ENCODE data around the gene ELN. TPM values are rescaled to one million over a fixed set of nuclear protein-coding genes. Genes with fewer than 3 reads are reported as not detected.

Gene ELN
- total RNA-seq, 1 experiment from 2014 or later = 65.9 TPM

DNA sequence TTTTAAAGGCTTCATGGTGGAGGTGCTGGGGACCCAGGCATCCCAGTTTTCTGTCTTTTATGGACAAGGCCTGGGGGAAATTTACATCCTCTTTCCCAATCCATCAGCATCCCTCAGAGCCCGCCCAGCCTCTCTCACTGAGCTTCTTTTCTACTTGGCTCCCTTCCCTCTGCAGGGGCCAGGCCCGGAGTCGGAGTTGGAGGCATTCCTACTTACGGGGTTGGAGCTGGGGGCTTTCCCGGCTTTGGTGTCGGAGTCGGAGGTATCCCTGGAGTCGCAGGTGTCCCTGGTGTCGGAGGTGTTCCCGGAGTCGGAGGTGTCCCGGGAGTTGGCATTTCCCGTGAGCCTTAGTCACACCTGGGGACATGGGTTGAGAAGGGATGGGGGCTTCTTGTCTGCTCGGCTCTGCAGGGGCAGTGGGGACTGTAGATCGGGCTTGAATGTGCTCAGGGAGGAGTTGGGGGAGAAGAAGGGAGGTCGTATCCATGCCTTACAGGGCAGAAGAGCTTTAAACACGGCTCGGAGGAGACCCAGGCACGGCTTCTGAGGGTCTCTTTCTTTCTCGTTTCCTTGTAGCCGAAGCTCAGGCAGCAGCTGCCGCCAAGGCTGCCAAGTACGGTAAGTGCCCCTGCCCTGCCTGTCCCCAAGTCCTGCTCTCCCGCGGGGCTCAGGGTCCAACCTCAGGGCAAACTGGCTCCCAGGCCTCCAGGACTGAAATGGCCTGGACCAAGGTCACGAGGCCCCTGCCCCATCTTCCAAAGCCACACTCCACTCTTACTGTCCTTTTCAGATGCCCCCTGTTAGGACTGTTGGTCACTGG is 28.3 kb downstream of the ELN start:
- BruUV-seq (replicated peaks) = no TSS peak
- H3K9me3 ChIP-seq (ENCODE audit: low read depth, low read length, poor library complexity, severe bottlenecking) = no peaks in the 10 kb centered on the region
- no peak overlapping the region for H3K27ac ChIP-seq (ENCODE audit: low read depth, low read length, poor library complexity, severe bottlenecking)
- CTCF ChIA-PET = interaction anchor here (0.7 kb wide), 1 partner anchor 121 kb away, joined by 3 read pairs; no protein-coding TSS in a partner anchor
- intact Hi-C loops (cut with micrococcal nuclease; ENCODE audit: unreplicated experiment) = no loop called here
- H3K27me3 ChIP-seq (replicated peaks; ENCODE audit: insufficient read depth, low read depth, low read length, poor library complexity) = no peaks in the 10 kb centered on the region
- H3K36me3 ChIP-seq (ENCODE audit: insufficient read depth, low read length, poor library complexity, severe bottlenecking) = no peaks in the 10 kb centered on the region
- POLR2A ChIA-PET (ENCODE audit: low non-redundant PET) = no interaction called here
- TF ChIP-seq EZH2 (IDR thresholded peaks at IDR 0.05; ENCODE audit: borderline replicate concordance, low read depth, low read length, poor library complexity, severe bottlenecking) = no peak
- TF ChIP-seq, protein P1, sequence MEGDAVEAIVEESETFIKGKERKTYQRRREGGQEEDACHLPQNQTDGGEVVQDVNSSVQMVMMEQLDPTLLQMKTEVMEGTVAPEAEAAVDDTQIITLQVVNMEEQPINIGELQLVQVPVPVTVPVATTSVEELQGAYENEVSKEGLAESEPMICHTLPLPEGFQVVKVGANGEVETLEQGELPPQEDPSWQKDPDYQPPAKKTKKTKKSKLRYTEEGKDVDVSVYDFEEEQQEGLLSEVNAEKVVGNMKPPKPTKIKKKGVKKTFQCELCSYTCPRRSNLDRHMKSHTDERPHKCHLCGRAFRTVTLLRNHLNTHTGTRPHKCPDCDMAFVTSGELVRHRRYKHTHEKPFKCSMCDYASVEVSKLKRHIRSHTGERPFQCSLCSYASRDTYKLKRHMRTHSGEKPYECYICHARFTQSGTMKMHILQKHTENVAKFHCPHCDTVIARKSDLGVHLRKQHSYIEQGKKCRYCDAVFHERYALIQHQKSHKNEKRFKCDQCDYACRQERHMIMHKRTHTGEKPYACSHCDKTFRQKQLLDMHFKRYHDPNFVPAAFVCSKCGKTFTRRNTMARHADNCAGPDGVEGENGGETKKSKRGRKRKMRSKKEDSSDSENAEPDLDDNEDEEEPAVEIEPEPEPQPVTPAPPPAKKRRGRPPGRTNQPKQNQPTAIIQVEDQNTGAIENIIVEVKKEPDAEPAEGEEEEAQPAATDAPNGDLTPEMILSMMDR (conservative IDR thresholded peaks at IDR 0.05; ENCODE audit: low read depth, low read length) = no peak
- no peaks in the 10 kb centered on the region for H3K4me1 ChIP-seq (ENCODE audit: insufficient read depth, low read length, poor library complexity, severe bottlenecking)
- no peak for DNase-seq (ENCODE audit: low spot score)
- H3K4me3 ChIP-seq (ENCODE audit: low read depth, low read length, poor library complexity, severe bottlenecking) = no peak overlapping the region

DNA sequence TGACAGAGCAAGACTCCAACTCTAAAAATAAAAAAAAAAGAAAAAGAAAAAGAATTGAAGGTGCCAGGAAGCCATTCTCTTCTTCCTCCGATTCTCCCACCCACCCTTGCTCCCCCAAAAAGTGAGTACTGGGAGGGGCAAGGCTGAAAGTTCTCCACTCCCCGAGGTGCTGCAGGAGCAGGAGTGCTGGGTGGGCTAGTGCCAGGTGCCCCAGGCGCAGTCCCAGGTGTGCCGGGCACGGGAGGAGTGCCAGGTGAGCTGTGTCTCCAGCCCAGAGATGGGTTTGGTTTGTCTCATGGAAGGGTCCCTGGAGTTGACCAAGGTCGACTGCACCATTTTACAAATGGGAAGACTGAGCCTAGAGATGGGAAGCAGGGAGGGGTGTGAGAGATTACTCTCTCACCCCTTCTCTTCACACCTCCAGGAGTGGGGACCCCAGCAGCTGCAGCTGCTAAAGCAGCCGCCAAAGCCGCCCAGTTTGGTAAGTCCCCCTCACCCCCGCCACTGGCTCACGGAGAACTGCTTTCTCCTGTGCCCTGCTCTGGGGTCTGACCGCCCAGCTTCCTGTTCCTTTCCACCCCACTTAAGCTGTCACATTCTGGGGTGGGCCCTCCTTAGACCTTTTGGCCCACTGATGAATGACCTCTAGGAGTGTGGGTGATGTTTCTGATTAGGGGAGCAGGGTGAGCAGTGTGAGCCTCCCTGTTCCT is 29.4 kb downstream of the ELN start:
- no peak overlapping the region for H3K27ac ChIP-seq (ENCODE audit: low read depth, low read length, poor library complexity, severe bottlenecking)
- no TSS peak for BruUV-seq (replicated peaks)
- POLR2A ChIA-PET (ENCODE audit: low non-redundant PET) = no interaction called here
- TF ChIP-seq, protein P1 (conservative IDR thresholded peaks at IDR 0.05; ENCODE audit: low read depth, low read length) = no peak
- no peak for TF ChIP-seq EZH2 (IDR thresholded peaks at IDR 0.05; ENCODE audit: borderline replicate concordance, low read depth, low read length, poor library complexity, severe bottlenecking)
- no peaks in the 10 kb centered on the region for H3K4me1 ChIP-seq (ENCODE audit: insufficient read depth, low read length, poor library complexity, severe bottlenecking)
- H3K9me3 ChIP-seq (ENCODE audit: low read depth, low read length, poor library complexity, severe bottlenecking) = no peaks in the 10 kb centered on the region
- DNase-seq (ENCODE audit: low spot score) = no peak
- no peaks in the 10 kb centered on the region for H3K36me3 ChIP-seq (ENCODE audit: insufficient read depth, low read length, poor library complexity, severe bottlenecking)
- CTCF ChIA-PET = interaction anchor here (0.7 kb wide), 1 partner anchor 120 kb away, joined by 3 read pairs; no protein-coding TSS in a partner anchor
- H3K4me3 ChIP-seq (ENCODE audit: low read depth, low read length, poor library complexity, severe bottlenecking) = no peak overlapping the region
- intact Hi-C loops (cut with micrococcal nuclease; ENCODE audit: unreplicated experiment) = no loop called here
- no peaks in the 10 kb centered on the region for H3K27me3 ChIP-seq (replicated peaks; ENCODE audit: insufficient read depth, low read depth, low read length, poor library complexity)

DNA sequence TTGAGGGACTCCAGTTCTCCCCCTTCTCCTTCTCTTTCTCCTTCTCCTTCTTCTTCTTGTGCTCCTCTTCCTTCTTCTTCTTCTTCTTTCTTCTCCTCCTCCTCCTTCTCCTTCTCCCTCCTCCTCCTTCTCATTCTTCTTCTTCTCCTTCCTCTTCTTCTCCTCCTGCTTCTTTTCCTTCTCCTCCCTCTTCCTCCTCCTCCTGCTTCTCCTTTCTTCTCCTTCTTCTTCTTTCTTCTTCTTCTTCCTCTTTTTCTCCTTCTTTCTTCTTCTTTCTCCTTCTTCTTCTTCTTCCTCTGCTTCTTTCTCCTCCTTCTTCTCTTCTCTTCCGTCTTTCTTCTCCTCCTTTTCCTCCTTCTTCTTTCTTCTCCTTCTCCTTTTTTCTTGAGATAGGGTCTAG is 30.0 kb downstream of the ELN start:
- CTCF ChIA-PET = no interaction called here

More for the DNA sequence above, 30.0 kb downstream of the ELN start:
- Histone ChIP-seq H3K27ac (ENCODE audit: low read depth, low read length, poor library complexity, severe bottlenecking) (no peak overlapping the region), H3K4me3 (ENCODE audit: low read depth, low read length, poor library complexity, severe bottlenecking) (no peak overlapping the region), H3K36me3 (ENCODE audit: insufficient read depth, low read length, poor library complexity, severe bottlenecking) (no peaks in the 10 kb centered on the region), H3K4me1 (ENCODE audit: insufficient read depth, low read length, poor library complexity, severe bottlenecking) (no peaks in the 10 kb centered on the region), H3K9me3 (ENCODE audit: low read depth, low read length, poor library complexity, severe bottlenecking) (no peaks in the 10 kb centered on the region), H3K27me3 (replicated peaks; ENCODE audit: insufficient read depth, low read depth, low read length, poor library complexity) (no peaks in the 10 kb centered on the region)
- intact Hi-C loops (cut with micrococcal nuclease; ENCODE audit: unreplicated experiment) = no loop called here
- DNase-seq (ENCODE audit: low spot score) = no peak
- TF ChIP-seq, protein P1 (conservative IDR thresholded peaks at IDR 0.05; ENCODE audit: low read depth, low read length) = no peak
- POLR2A ChIA-PET (ENCODE audit: low non-redundant PET) = no interaction called here
- BruUV-seq (replicated peaks) = no TSS peak
